SH-SY5Y (cell line): ENCODE measurements around the gene DAGLA.

Experiments used
- GATA2 ChIP-seq: IDR thresholded peaks from 2 replicates; pipeline ENCODE4 v1.6.1; 2011; ENCODE audit warnings: mild to moderate bottlenecking, low read depth, low read length
- GATA3 ChIP-seq: IDR thresholded peaks from 2 replicates; pipeline ENCODE4 v1.6.1; 2011; ENCODE audit warnings: low read depth, mild to moderate bottlenecking, low read length, moderate library complexity

GRCh38 chr11:61732705-61733104 is 52.5 kb downstream of the DAGLA start:
- no peak for TF ChIP-seq GATA2
- no peak for TF ChIP-seq GATA3
